HTR-8/SVneo (cell line): ENCODE measurements around the gene SPATA32.
A peak's percentile ranks its signal among the peaks of the same experiment; 100 is the strongest.
"Not testable (repeated sequence)": the region's sequence is repeated elsewhere in the genome, so short reads cannot be mapped to it uniquely, and the experiment has no call there.

Experiments
- DNase-seq: peaks from one replicate; pipeline ENCODE4 v3.0.0; 2011; ENCODE audit warnings: low spot score, mixed read lengths; ENCODE audit not compliant: insufficient read length
- FAIRE-seq: peaks from 2 replicates; lab custom pipeline; 2011; peaks lifted over from hg19 to GRCh38; lab: Jason Lieb, UNC

Gene SPATA32

DNA sequence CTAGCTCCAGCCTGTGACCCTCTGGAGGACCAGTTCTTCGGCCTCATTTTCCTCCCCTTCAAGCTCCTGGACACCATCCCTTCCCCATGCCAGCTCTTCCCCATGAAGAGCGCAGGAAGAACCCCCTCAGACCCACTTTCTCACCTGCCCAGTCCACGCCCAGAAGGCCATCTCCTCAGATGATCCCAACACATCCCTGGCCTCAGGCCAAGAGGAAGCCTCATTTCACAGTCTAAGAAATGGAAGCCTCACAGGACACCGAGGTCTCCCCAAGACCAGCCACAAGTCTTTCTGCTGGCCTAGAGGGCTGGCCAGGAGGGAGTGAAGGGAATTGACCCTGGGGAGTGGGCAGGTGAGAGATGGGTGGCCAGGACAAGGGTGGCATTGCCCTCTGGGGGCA lies 8.0 kb downstream of the SPATA32 start:
- DNase-seq (no peak), FAIRE-seq (no peak)

- FAIRE-seq, DNase-seq: not testable (repeated sequence)
Measured at GRCh38 chr17:45253237-45253636, 8.7 kb downstream of the SPATA32 start.

DNA sequence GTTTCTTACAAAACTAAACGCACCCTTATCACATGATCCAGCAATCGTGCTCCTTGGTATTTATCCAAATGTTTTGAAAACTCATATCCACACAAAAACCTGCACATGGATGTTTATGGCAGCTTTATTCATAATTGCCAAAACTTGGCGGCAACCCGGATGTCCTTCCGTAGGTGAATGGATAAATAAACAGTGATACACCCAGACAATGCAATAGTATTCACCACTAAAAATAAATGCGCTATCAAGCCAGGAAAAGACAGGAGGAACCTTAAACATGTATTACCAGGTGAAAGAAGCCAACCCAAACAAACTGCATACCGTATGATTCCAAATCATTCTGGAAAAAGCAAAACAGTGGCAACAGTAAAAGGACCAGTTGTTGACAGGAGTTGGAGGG lies 10.0 kb downstream of the SPATA32 start:
- DNase-seq (no peak), FAIRE-seq (no peak)

- no peak for FAIRE-seq
- DNase-seq = peak; percentile 76
Measured at GRCh38 chr17:45248132-45248957, 13.5 kb downstream of the SPATA32 start.

GRCh38 chr17:45247429-45248131 lies 14.3 kb downstream of the SPATA32 start:
- peak; percentile 98 for DNase-seq
- peak; percentile 98 for FAIRE-seq

- DNase-seq = no peak
- peak; percentile 66 for FAIRE-seq
Measured at GRCh38 chr17:45246861-45247428, 14.9 kb downstream of the SPATA32 start.

- FAIRE-seq = no peak
- DNase-seq = no peak
Measured at GRCh38 chr17:45246338-45246737, 15.6 kb downstream of the SPATA32 start.

- DNase-seq (no peak), FAIRE-seq (no peak)
Measured at GRCh38 chr17:45244725-45245656, 16.9 kb downstream of the SPATA32 start.

DNA sequence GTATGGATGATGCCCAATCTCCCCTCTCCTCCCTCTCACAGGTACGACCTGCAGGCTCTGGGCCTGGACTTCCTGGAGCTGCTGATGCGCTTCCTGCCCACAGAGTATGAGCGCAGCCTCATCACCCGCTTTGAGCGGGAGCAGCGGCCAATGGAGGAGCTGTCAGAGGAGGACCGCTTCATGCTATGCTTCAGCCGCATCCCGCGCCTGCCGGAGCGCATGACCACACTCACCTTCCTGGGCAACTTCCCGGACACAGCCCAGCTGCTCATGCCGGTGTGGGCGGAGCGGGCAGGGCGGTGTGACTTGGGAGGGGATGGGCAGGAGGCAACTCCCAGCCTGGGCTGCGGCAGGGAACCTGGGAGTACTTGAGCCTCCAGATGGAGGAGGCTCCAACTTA lies 18.1 kb downstream of the SPATA32 start:
- DNase-seq (no peak), FAIRE-seq (peak; percentile 80)

DNA sequence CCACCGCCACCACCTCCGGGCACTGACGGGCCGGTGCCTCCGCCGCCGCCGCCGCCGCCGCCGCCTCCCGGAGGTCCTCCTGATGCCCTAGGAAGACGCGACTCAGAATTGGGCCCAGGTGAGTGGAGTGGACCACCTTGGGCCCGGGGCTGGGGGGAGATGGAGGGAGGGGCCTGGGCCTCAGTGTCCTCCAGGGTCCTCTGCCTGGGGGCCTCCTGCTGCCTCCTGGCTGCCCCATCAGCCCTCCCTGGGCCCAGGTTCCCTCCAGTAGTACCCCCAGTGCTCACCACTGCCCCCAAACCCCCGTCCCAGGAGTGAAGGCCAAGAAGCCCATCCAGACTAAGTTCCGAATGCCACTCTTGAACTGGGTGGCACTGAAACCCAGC lies 19.9 kb downstream of the SPATA32 start:
- FAIRE-seq = no peak

DNA sequence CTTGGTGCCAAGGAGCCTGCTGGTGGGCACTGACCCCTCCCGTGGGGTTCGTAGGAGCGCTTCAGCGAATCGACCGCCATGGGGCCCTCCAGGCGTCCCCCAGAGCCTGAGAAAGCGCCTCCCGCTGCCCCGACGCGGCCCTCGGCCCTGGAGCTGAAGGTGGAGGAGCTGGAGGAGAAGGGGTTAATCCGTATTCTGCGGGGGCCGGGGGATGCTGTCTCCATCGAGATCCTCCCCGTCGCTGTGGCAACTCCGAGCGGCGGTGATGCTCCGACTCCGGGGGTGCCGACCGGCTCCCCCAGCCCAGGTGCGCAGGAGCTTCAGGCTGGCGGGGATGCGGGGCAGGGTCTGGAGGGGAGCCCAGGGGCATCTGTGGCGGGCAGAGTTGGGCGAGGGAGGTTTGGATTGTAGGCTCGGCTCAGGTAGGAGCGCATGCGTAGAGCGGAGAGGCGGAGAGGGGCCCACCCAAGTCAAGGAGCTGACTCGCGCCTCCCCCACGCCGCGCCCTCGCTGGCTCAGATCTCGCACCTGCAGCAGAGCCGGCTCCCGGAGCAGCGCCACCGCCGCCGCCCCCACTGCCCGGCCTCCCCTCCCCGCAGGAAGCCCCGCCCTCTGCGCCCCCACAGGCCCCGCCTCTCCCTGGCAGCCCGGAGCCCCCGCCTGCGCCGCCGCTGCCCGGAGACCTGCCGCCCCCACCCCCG lies 20.4 kb downstream of the SPATA32 start:
- DNase-seq (no peak), FAIRE-seq (no peak)

More for the DNA sequence above, 19.9 kb downstream of the SPATA32 start:
- DNase-seq = no peak

DNA sequence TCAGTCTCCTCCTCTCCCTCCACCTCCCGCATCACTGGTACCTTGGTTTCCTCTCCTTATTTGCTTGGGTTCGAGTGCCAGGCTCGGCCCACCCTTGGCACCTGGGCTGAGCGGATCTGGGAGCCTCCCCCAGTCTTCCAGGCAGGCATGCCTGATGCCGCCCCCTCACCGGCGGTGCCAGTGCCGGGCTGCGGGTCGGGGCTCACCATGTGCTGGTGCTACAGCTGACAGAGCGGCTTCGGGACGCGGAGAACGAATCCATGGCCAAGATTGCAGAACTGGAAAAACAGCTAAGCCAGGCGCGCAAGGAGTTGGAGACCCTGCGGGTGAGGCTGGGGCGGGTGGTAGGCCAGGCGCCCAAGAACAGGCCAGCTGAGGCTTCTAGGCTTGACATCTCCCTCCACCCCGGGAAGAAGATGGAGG lies 21.0 kb downstream of the SPATA32 start:
- no peak for DNase-seq
- FAIRE-seq = no peak

DNA sequence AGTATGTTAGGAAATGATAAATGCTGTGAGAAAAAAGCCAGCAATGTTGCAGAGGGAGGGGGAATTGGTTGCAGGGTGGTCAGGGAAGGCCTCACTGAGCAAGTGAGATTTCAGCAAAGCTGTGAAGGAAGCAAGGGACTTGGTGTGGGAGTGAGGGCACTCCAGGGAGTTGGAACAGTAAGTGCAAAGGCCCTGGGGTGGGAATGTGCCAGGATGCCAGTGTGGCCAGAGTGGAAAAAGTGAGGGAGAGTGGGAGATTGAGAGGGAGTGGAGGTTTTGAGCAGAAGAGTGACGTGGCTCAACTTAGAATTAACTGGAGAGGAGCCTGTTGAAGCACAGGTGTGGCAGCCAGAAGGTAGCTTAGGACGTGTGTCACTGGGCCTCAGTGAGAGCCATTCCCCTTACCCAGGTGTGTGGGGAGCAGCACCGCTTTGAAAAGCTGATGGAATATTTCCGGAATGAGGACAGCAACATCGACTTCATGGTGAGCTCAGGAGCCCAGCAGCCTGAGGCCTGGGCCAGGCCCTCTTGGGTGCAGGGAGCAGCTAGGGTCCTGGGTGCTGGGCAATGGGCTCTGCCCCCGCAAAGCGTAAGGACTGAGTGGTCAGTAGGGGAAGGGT lies 23.6 kb downstream of the SPATA32 start:
- DNase-seq (no peak), FAIRE-seq (no peak)

- FAIRE-seq (peak; percentile 79), DNase-seq (no peak)
Measured at GRCh38 chr17:45237686-45238085, 24.2 kb downstream of the SPATA32 start.

DNA sequence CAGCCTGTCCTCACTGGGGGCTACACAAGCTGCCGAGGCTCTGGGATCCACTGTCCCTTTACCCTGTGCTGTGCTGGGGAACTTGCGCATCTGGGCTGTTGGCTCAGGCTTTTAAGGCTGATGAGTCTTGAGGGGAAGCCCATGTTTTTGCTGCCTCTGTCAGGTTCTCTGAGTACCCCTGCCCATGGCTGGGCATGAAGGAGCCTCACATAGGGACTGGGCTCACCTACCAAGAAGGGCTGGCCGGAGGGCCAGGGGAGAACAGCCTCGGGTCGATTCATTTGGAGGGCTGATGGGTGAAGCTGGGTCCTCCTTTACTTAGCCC lies 25.6 kb downstream of the SPATA32 start:
- no peak for DNase-seq
- FAIRE-seq = no peak

GRCh38 chr17:45235416-45236281 lies 26.2 kb downstream of the SPATA32 start:
- DNase-seq (peak; percentile 83), FAIRE-seq (peak; percentile 89)

DNA sequence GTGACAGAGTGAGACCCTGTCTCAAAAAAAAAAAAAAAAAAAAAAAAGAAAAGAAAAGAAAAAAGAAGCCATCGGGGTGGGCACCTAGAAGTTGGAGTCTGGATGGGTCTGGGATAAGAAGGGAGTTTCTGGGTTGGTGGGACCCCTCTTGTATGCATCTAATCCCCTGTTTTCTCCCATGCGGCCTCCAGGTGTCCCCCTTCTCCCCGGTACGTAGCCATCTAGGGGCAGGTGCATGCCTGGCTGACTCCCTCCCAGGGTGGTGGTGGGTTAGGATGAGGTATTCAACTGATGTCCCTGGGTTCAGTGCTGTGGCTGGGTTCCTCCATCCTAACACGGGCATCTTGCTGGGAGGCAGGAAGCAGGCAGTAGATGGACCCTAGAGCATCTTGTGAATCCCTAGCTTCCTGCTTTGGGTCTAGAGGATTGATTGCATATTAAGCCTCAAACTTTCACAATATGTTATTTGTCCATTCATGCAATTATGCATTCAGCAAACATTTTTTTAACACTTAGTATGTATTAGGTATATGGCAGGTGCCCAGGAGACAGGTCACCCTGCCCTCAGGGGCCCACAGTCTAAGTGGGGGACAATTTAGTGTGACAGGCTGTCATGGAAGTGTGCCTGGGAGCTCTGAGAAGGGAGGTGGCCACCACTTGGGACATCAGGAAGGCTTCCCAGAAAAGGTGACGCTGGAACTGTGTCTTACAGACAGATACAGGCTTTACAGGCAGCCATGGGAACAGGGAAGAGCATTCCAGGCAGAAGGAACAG lies 27.1 kb downstream of the SPATA32 start:
- FAIRE-seq (no peak), DNase-seq (peak; percentile 61)
